GM12878 (cell line): ENCODE data around the gene CSNK1G1. TPM values are rescaled to one million over a fixed set of nuclear protein-coding genes. Genes with fewer than 3 reads are reported as not detected.

Experiments used
- ATAC-seq: fragments of 200-7000 bp; cut with Tn5 transposase; 3 replicates; pipeline ENCODE4 v1.9.1; 2020; ENCODE audit warnings: mild to moderate bottlenecking, moderate library complexity
- BruUV-seq: library from RNA; stranded (reverse); fragments of 400-500 nt; replicated peaks from 2 replicates; lab custom pipeline; 2021; lab: Mats Ljungman, UMichigan
- CTCF ChIA-PET: fragments of 300-600 bp; sonication (Branson Sonifier 250); formaldehyde crosslinking; extraction: SDS; loops from one replicate; lab custom pipeline; 2021; ENCODE audit warnings: inconsistent platforms; lab: Yijun Ruan, JAX
- POLR2A ChIA-PET: fragments of 350-600 bp; formaldehyde crosslinking; extraction: SDS; loops from one replicate; lab custom pipeline; 2021; ENCODE audit warnings: inconsistent platforms; lab: Charles Lee
- RAD21 ChIA-PET: fragments of 300-600 bp; sonication (Branson Sonifier 250); formaldehyde crosslinking; loops from one replicate; lab custom pipeline; 2023; ENCODE audit warnings: antibody characterized with exemption; ENCODE audit not compliant: unreplicated experiment; lab: Charles Lee
- SMC1A ChIA-PET: fragments of 300-600 bp; sonication (Branson Sonifier 250); formaldehyde crosslinking; loops from one replicate; lab custom pipeline; 2023; ENCODE audit not compliant: unreplicated experiment, uncharacterized antibody; lab: Charles Lee
- DNase-seq: peaks from one replicate; pipeline ENCODE4 v3.0.0-alpha.2; 2011; ENCODE audit warnings: low read depth, low spot score
- FAIRE-seq: peaks from 3 replicates; lab custom pipeline; 2011; peaks lifted over from hg19 to GRCh38; lab: Jason Lieb, UNC
- H2AFZ ChIP-seq: 2 replicates; pipeline ENCODE4 v1.6.0; 2011; ENCODE audit warnings: low read depth, low read length, control low read depth; ENCODE audit not compliant: control insufficient read depth
- H3K27ac ChIP-seq: 2 replicates; pipeline ENCODE4 v1.5.1; 2011; ENCODE audit warnings: control low read depth; ENCODE audit not compliant: control insufficient read depth, insufficient read depth
- H3K27me3 ChIP-seq, 2 experiments: replicated peaks in 1 of 2; 2 replicates each; pipeline versions ENCODE4 v1.6.0 to v1.6.1; 2011; ENCODE audit warnings: low read length in 1 of 2; ENCODE audit not compliant: control insufficient read depth in 2 of 2, insufficient read depth in 2 of 2
- H3K36me3 ChIP-seq, 2 experiments: 2 replicates each; pipeline ENCODE4 v1.5.1; 2011; ENCODE audit warnings: low read length in 1 of 2; ENCODE audit not compliant: control insufficient read depth in 2 of 2, insufficient read depth in 2 of 2
- H3K4me1 ChIP-seq: 2 replicates; pipeline ENCODE4 v1.6.1; 2011; ENCODE audit warnings: mild to moderate bottlenecking, low read length, moderate library complexity, mixed read lengths; ENCODE audit not compliant: control insufficient read depth, insufficient read depth
- H3K4me2 ChIP-seq: 2 replicates; pipeline ENCODE4 v1.6.0; 2011; ENCODE audit warnings: control low read depth; ENCODE audit not compliant: control insufficient read depth, insufficient read depth
- H3K4me3 ChIP-seq: fragments of 200-600 bp; sonication (generic); 2 replicates; pipeline ENCODE4 v1.5.1; 2016
- H3K79me2 ChIP-seq: 2 replicates; pipeline ENCODE4 v1.6.0; 2011; ENCODE audit warnings: low read length; ENCODE audit not compliant: control insufficient read depth, insufficient read depth
- H3K9ac ChIP-seq: 2 replicates; pipeline ENCODE4 v1.8.0; 2011; ENCODE audit warnings: low read length, control low read depth, mixed read lengths; ENCODE audit not compliant: control insufficient read depth, insufficient read depth
- H3K9me3 ChIP-seq: replicated peaks from 3 replicates; pipeline ENCODE4 v1.5.1; 2011; ENCODE audit warnings: mild to moderate bottlenecking, low read length; ENCODE audit not compliant: control insufficient read depth, insufficient read depth
- H4K20me1 ChIP-seq: 2 replicates; pipeline ENCODE4 v1.6.0; 2011; ENCODE audit not compliant: control insufficient read depth, insufficient read depth
- ATF7 ChIP-seq: fragments of 450-650 bp; IDR thresholded peaks from 2 replicates; pipeline ENCODE4 v1.6.1; 2016; ENCODE audit warnings: low read depth, mild to moderate bottlenecking
- BMI1 ChIP-seq: fragments of 450-650 bp; IDR thresholded peaks from 2 replicates; pipeline ENCODE4 v1.6.1; 2016; ENCODE audit warnings: mild to moderate bottlenecking, moderate library complexity, borderline replicate concordance
- JUNB ChIP-seq: IDR thresholded peaks from 2 replicates; pipeline ENCODE4 v1.6.1; 2016; ENCODE audit warnings: antibody characterized with exemption, mild to moderate bottlenecking
- MEF2B ChIP-seq: fragments of 450-650 bp; IDR thresholded peaks from 2 replicates; pipeline ENCODE4 v1.6.1; 2018; ENCODE audit warnings: mild to moderate bottlenecking, moderate library complexity; ENCODE audit not compliant: partially characterized antibody, poor library complexity, severe bottlenecking
- NFYB ChIP-seq: IDR thresholded peaks from 2 replicates; pipeline ENCODE4 v1.6.1; 2011; ENCODE audit warnings: low read depth, mild to moderate bottlenecking, low read length, improper control_type of control experiment, moderate library complexity; ENCODE audit not compliant: insufficient read depth
- PBX3 ChIP-seq: IDR thresholded peaks from 2 replicates; pipeline ENCODE4 v1.6.1; 2011; ENCODE audit warnings: mild to moderate bottlenecking, low read depth, low read length, moderate library complexity; ENCODE audit not compliant: insufficient replicate concordance
- PKNOX1 ChIP-seq: fragments of 450-650 bp; IDR thresholded peaks from 2 replicates; pipeline ENCODE4 v1.6.1; 2016; ENCODE audit warnings: mild to moderate bottlenecking
- POU2F2 ChIP-seq: IDR thresholded peaks from 3 replicates; pipeline ENCODE4 v1.6.1; 2011; ENCODE audit warnings: low read depth, mild to moderate bottlenecking, low read length, borderline replicate concordance
- RFX5 ChIP-seq: IDR thresholded peaks from 2 replicates; pipeline ENCODE4 v1.6.1; 2011; ENCODE audit warnings: low read depth, low read length, improper control_type of control experiment
- SP1 ChIP-seq: IDR thresholded peaks from one replicate; pipeline ENCODE4 v1.6.1; 2011; ENCODE audit warnings: low read depth, low read length
- SPI1 ChIP-seq: IDR thresholded peaks from 2 replicates; pipeline ENCODE4 v1.6.1; 2011; ENCODE audit warnings: low read depth, mild to moderate bottlenecking, low read length, moderate library complexity, borderline replicate concordance; ENCODE audit not compliant: insufficient read depth
- WGBS: methylation state at CpG from one replicate; pipeline ENCODE4 v1.1.6; 2016; ENCODE audit warnings: low lambda C conversion rate; ENCODE audit not compliant: insufficient replicate concordance, insufficient coverage; ENCODE audit errors: missing lambda C conversion rate; 5-methylcytosine and 5-hydroxymethylcytosine counted together
- in situ Hi-C: fragments of 300-500 bp; cut with MboI; formaldehyde crosslinking; loops from 9 replicates; pipeline ENCODE4 v1.14.3; 2018; ENCODE audit warnings: mixed read lengths
- intact Hi-C: fragments of 100-400 bp; cut with micrococcal nuclease; formaldehyde crosslinking; loops from one replicate; pipeline ENCODE4 v1.14.2; 2022; ENCODE audit not compliant: unreplicated experiment
- polyA plus RNA-seq, 11 experiments: library from polyadenylated mRNA; depleted of rRNA in 4 of 11; unstranded in 6 of 11; stranded (reverse) in 5 of 11; fragments of >200 nt; fragmentation: Nextera tagmentation in 4 of 11; fragmentation: Illumina TruSeq in 1 of 11; extraction: Ambion mirVana in 4 of 11; extraction: Trizol in 1 of 11; gene quantifications; 1 replicate in 1 of 11; 2 replicates in 10 of 11; pipeline versions ENCODE4 v1.2.1 to v1.2.3, GENCODE V29; 2011 to 2016; ENCODE audit warnings: inconsistent platforms in 2 of 11, missing spikeins in 2 of 11, low read depth in 1 of 11
- total RNA-seq, 4 experiments: library from RNA; depleted of rRNA in 3 of 4; stranded (reverse); fragments of >200 nt in 3 of 4; fragmentation: Illumina TruSeq in 1 of 4; extraction: Trizol in 1 of 4; gene quantifications; 2 replicates each; pipeline versions ENCODE4 v1.2.1 to v1.2.3, GENCODE V29; 2013 to 2021

Gene CSNK1G1
- total and polyA plus RNA-seq, 10 of the 15 experiments (the other 5 are each of a cell fraction or from before 2014, with no cell fraction given) = 6.1 to 23.4 (median 15.3) TPM

- ChIA-PET POLR2A (interaction anchor here (0.6 to 1.0 kb wide), 2 partner anchors 17 to 190 kb away, joined by 5 read pairs; partner anchors contain the start of gene PPIB), SMC1A (interaction anchor here (0.6 to 1.4 kb wide), 4 partner anchors 16 to 232 kb away, joined by 3 to 6 read pairs (median 3); no protein-coding TSS in a partner anchor), CTCF (interaction anchor here (0.6 to 1.7 kb wide), 5 partner anchors 9 to 615 kb away, joined by 3 to 5 read pairs (median 3); partner anchors contain the start of gene PPIB), RAD21 (interaction anchor here (0.9 to 1.3 kb wide), 3 partner anchors 18 to 547 kb away, joined by 3 to 7 read pairs (median 3); partner anchors contain the start of gene PPIB)
- 42% methylated on average over 8 of the region's 8 CpGs for WGBS
- Histone ChIP-seq H3K9ac (no peak overlapping the region), H2AFZ (peak overlapping the region; percentile 28), H3K9me3 (no peaks in the 10 kb centered on the region), H3K4me1 (peaks cover 11% of the 10 kb centered on the region; the same call in 1 of the 2 replicates), H3K36me3 (peaks cover 0 to 4% of the 10 kb centered on the region in 2 experiments; a peak in 3 of 4 replicates), H4K20me1 (no peaks in the 10 kb centered on the region), H3K79me2 (no peaks in the 10 kb centered on the region), H3K4me2 (peak overlapping the region; percentile 77), H3K27me3 (no peaks in the 10 kb centered on the region), H3K27ac (peak overlapping the region; percentile 36), H3K4me3 (no peak overlapping the region)
- no peak for TF ChIP-seq JUNB
- peak; percentile 66 for TF ChIP-seq MEF2B
- peak; percentile 37 for TF ChIP-seq SP1
- peak; percentile 89 for TF ChIP-seq PKNOX1
- peak; percentile 57 for TF ChIP-seq PBX3
- TF ChIP-seq POU2F2 = no peak
- peak; percentile 51; the same call in 1 of the 2 replicates for TF ChIP-seq ATF7
- peak; percentile 72; the same call in 1 of the 2 replicates for TF ChIP-seq BMI1
- TF ChIP-seq RFX5 = peak; percentile 70; the same call in 1 of the 2 replicates
- TF ChIP-seq NFYB = peak; percentile 68
- TF ChIP-seq SPI1 = peak; percentile 11; the same call in 1 of the 2 replicates
- DNase-seq (peak; percentile 45), ATAC-seq (peak; percentile 97), FAIRE-seq (peak; percentile 81)
- no TSS peak for BruUV-seq
- in situ Hi-C loops = no loop called here
- intact Hi-C loops = no loop called here
Observed at GRCh38 chr15:64180235-64180824, 175.6 kb downstream of the CSNK1G1 start.
